GM19324 (cell line): ENCODE results near the gene CES1.
"Not testable (repeated sequence)": the region's sequence is repeated elsewhere in the genome, so short reads cannot be mapped to it uniquely, and the experiment has no call there.

Experiments used
- ATAC-seq: cut with Tn5 transposase; IDR thresholded peaks from one replicate; pipeline ENCODE4 v1.9.1; 2021; ENCODE audit warnings: mild to moderate bottlenecking, moderate library complexity; ENCODE audit not compliant: unreplicated experiment, low FRiP score

The CES1 gene

DNA sequence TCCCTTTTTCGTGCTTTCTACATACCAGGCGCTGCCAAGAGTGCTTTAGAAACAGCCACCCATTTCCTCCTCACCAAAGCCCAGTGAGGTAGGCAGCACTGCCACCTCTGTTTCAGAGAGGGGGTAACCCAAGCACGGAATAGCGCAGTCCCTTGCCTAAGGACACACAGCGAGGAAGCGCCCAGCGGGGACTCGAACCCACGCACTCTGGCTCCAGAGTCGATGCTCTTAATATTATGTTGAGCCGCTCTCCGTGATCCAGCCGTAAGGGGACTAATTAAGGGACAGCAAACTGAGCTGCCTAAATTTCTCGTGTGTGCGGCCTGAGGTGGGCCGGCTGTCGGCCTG is 497 bp downstream of the CES1 start:
- ATAC-seq = no peak

DNA sequence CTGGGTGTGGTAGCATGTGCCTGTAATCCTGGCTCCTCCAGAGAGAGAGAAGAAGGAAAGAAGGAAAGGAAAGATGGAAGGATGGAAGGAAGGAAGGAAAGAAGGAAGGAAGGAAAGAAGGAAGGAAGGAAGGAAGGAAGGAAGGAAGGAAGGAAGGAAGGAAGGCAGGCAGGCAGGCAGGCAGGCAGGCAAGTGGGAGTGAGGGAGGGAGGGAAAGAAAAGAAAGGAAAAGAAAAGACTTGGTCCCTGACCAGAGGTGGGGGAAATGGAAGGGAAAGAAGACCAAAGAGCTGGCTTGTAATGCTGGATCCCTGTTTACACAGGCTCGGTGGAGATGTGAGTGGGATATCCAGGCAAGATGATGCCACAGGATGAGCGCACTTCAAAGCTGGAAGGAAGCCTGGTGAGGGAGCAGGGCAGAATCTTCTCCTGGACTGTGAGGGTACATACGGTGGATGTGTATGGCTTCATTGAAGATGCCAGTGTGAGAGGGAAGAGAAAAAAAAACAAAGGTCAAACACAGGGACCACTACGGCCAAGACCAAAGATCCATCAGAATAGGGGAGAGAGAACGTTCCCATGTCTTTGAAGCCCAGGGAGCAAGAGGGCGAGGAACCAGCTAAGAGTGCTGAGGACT is 2.1 kb downstream of the CES1 start:
- no peak for ATAC-seq

DNA sequence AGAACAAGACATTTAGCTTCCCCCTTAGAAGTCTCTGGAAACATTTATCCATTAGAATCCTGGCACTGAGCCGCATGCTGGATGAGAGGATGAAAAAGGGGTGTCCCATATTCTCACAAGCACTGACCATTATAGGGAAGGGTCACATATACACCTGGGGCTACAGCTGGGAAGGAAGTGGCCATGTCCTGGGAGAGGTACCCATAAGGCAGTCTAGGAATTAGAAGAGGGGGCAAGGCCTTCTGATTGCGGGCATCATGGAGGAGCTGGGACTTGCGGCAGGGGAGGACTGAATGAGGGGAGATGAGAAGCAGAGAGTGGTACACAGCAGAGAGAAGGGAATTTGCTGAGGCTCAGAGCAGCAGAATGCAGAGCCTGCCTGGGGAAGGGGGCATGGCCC is 3.7 kb downstream of the CES1 start:
- not testable (repeated sequence) for ATAC-seq

DNA sequence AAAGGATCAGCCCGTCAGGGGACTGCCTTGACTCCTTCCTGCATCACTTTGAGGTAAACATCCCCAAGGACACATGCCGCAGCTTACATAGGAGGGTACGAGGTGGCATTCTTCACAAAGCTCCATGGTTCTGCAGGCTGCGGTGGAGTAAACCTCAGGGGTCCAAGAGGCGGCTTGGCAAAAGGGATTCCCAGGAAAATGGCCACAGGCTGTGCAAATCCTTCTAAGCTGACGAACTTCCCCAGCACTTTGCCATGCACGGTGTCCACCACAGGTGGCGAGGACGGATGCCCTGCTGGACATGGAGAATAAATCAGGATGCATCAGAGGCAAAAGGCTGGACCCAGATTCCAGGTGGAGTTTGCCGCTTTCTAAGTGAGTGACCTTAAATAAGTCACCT is 4.2 kb downstream of the CES1 start:
- no peak for ATAC-seq

DNA sequence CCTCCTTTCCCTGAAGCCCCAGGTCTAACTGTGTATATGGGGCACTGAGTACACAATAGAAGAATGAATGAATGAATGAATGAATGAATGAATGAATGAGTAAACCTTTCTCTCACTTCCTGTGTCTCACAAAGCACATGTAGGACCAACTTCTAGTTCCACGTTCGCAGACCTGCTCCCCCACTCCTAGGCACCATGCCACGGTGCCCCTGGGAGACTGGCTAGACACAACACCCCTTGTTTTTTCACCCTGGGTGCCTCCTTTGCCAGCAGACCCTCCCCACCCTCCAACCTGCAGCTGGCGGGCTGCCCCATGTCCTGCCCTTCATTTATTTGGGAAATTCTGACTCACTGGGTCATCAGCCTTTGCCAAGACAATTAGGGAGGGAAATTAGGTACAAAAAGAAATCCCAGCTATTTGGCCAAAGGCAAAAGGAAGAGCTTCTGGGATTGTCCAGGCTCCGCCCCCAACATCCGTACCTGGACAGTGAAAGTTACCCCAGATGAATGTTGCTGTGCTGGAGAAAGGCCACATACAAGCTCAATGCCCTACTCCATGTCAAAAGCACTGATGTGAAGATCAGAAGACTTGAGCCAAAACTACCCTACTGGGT is 7.7 kb downstream of the CES1 start:
- no peak for ATAC-seq

DNA sequence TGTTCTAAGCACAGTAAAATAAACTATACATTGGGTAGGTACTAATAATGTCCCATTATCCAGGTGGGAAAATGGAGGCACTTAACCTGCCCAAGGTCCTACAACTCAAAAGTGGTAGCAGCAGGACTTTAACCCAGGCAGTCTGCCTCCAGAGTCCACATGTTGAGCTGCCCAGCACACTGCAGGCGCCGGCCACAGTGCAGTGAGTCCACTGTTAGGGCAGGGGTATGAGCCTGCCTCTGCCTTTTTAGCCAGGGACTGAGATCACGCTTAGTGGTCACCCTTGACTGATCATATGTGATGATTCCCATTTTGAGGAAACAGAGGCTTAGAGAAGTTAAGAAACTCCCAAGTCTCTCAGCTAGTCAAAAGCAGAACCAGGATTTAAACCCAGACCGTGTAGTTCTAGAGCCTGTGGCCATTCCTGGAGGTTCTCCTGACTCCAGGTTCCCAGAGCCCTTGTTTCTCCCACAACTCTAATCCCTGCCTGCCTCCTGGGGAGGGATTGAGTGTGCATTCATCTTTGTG is 8.4 kb downstream of the CES1 start:
- no peak for ATAC-seq

DNA sequence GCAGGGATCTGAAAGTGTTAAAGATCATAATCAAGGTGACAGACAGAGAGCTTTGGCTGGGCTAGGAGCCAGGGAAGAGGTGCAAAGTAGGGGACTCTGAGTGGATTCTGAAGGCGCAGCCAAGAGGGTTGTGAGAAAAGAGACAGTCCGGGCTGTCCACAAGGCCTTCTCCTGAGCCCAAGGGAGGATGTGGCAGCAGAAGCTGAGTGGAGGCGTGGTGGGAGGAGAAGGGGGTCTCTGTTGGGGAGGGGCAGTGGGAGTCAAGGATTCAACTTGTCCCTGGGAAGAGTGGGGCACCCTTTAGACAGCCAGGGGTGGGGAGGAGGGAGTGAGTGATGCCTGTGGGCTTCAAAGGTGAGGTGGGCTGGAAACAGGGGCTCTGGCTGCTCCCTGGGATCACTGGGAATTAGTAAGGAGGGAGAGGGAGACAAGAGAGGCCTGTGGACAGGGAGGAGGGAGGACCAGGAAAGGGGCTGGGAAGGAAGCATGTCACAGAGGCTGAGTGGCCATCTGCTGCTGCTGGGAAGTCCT is 10.6 kb downstream of the CES1 start:
- ATAC-seq = no peak

DNA sequence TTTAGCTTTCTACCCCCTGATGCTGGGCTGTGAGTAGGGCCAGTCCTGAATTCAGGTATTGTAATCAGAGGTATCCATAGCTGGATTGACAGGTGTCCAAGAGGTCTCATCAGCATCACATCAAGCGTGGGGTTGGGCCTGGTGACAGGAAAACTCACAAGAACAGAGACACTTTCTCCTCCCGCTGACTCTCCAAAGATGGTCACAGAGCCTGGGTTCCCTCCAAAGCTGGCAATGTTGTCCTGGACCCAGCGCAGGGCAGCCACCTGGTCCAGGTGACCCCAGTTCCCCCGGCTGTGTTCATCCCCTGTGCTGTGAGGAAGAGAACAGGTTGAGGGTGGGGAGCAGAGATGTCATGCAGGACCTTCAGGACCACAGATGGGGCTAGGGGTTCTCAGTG is 11.7 kb downstream of the CES1 start:
- no peak for ATAC-seq

DNA sequence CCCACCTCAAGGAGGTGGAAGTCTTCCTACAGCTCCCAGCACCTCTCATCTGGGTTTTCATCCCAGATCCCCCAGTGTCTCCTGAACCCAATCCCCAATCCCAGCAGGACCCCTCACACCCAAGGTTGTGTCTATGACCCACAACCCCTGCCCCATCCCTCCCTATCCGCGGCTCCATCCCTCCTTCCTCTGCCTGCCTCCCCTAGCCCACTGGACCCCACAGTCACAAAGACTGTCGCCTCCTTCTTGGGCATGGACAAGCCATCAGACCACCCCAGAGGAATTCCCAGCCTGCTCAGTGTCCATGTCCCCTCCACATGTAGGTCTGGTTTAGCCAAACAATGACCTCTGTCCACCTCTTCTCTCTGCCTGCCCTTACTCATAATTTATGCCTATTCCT is 12.3 kb downstream of the CES1 start:
- ATAC-seq = no peak

DNA sequence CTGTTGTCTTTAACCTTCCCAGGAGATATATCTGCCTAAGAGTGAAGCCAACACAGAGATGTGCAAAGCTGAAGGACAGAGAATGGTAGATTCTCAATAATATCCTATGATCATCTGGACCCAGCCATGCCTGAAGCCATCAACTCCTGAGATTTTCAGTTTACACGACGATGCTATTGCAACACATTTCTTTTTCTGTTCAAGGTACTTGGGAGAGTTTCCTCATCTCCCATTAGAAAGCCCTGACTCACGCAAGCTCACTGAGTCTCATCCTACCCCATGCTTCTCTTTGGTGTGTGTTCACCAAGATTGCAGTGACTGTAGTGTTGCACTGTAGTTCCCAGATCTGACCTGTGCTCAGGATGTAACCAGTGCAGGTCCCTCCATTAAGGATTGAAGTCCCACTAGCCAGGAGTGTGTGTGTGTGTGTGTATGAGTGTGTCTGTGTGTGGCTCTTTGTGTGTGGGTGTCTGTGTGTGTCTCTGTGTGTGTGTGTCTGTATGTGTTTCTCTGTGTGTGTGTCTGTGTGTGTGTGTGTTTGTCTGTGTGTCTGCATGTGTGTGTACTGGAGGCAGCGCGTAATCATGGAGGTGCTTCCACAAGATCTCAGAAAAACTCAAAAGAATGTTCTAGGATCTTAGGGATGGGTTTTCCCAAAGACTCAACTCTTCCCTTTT is 15.5 kb downstream of the CES1 start:
- ATAC-seq = no peak

DNA sequence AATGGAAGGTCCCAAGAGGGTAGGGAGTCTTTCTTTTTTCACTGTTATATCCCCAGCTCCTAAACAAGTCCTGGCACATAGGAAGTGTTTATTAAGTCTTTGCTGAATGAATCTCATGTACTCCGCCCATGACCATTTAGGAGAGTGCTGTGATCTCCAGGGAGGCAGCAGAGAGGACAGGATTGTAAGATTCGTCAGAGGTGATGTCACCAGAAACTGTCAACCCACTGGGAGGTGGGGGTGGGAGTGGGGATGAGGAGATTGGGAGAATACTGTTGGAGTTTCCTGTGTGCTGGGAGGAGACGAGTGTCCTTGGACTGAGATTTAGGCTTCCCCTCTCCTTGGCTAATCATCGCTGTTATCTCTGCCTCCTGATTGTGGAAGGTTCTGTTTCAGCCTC is 16.7 kb downstream of the CES1 start:
- ATAC-seq = not testable (repeated sequence)

DNA sequence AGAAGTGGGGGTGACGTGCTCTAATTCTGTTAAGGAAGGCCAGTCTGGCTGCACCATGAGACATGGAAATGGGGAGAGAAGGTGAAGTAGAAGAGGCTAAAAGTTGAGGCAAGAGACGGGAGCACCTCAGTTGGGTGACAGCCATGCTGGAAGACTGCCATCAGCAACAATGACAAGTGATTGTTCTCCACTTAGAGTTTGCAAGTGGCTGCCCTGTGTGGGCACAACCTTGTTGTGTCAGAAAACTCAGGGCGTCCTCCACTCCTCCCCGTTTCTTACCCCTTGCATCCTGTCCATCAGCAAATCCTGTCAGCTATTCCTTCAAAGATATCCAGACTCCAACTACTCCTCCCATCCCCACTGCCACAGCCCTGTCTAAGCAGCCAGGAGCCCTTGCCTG is 17.6 kb downstream of the CES1 start:
- ATAC-seq = no peak

DNA sequence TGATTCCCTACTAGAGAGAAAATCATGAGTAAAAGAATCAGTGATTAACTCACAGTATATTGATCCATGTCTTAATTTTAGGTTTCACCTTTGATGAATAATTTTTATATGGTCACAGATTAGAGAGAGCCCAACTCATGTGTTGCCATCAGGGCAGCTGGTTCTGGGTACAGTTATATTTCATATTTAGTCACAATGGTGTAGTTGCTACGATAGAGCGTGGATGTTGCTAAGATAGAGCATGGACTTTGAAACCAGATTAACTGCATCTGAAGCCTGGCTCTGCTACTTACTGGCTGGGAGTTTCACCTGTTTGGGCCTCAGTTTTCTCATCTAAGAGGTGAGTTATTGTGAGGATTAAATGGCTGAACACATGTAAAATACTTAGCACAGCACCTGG is 18.7 kb downstream of the CES1 start:
- ATAC-seq = not testable (repeated sequence)

DNA sequence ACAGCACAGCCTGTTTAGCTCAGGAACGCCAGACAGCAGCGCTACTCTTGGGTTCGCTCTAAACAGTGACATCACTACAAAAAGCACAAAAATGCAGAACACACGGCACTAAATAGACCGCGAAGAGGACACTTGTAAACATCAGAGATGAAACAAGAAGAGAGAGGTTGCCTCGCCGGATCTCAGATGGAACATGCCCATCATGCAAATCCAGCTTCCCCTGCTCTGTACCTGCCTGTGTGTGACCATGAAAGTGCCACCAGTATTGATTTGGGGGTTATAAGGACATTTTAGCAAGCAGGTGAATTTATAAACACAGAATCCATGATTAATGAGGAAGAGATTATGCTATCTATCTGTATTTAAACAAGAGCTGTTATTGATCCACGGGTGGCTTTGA is 19.2 kb downstream of the CES1 start:
- ATAC-seq = not testable (repeated sequence)

DNA sequence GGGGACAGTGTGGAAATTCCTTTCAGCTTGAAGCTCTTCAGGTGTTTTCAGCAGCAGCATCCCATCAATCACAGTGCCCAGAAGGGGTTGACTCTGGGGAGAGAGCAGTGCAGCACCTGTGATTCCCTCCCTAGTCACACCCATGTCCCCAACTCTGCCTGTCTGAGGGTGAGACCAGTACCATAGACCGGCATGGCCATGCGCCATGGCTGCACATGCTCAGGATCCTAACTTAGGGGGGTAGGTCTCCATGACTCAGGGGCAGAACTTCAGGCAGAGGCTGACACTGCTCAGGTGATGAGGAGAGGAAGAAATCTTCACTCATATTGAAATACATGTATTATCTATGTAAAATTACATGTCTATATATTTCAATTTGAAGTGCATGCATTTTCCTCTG is 19.9 kb downstream of the CES1 start:
- no peak for ATAC-seq

DNA sequence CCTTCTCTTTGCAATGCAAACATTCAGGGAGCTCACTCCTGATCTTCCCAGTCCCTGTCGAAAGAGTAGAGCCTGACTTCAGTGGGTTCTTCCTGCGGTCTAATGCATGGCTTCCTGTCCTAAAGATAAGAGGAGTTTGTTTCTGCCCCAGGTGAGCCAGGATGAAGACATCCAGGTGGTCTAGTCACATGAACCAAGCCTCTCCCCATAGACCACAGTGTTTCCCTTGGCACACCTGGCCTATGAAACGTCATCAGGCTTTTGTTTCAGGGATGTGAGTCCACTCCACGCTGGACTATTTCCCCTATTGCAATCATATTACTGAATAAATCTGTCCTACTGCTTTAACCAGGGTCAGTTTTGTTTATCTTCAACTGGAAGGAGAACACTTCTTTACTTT is 21.1 kb downstream of the CES1 start:
- ATAC-seq = no peak

DNA sequence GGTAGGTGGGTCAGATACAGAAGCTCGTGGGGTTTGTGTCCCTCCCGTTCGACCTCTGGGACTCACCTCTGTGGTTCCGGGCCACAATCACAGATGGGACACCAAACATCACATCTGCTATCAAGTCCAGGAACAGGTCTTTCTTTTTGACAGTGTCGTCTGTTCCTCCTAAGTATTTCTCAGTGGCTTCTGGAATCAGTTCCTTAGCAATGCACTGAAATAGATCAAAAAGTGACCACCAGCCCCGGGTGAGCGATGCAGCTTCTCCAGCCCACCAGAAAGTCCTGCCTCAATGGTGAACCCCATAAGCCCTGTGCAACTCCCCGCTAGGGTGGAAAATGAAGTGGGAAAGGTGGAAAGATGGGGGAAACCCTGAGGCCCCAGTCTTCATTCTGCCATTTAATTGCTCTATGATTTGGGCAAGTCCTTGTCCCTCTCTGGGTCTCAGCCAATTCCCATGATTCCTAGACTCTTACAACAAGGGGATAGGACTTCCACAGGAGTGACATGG is 22.4 kb downstream of the CES1 start:
- ATAC-seq = no peak

DNA sequence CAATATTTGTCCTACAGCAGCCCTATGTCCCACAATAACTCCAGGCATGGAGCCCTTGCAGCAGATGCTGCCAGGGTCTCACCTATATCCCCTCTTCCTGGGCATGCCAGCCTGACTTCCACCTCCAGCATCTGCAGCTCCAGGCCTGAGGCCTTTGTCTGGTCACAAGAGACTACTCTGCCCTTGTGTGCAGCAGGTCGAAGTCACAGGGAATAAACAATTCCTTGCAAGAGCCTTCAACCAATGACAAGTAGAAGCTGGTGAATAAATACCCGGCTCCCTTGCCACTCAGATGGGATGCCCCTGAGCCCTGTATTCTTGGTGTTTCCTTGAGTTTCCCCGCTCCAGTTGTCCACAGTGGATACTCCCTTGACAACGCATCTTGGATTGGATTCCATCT is 23.0 kb downstream of the CES1 start:
- ATAC-seq = no peak

DNA sequence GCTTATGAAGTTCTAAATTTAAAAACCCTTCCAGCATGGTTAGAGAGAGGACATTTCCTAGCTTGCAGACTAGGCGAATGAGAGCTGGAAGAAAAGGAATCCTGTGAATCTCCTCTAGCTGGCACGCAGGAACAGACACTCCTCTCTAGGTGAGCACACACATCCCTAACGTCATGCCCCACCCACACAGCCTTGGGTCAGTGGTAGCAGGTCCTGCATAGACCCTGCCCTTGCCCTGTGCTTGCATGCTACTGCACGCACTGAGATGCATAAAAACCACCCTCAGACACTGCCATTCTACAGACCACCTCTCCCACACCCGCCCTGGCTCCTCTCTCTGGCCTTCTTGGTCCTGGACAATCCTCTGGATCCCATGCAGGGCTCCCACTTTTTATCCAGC is 23.5 kb downstream of the CES1 start:
- ATAC-seq = no peak

DNA sequence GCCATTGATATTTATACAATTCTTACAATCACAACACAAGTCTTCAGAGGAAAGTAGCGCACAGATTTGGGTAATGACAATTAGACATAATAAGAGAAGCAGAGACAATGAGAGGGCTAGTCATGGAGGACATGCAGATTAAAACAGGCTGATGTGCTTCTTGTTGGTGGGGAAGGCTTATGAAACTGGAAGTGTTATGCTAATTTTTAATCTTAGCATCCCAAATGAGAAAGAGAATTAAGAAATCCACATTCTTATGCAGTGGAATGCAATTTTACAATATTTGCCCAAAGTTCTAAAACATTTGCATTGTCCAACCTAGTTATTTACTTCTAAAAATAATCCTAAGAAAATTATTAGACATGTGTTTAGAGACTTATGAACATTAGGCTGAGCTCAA is 24.6 kb downstream of the CES1 start:
- ATAC-seq = not testable (repeated sequence)

DNA sequence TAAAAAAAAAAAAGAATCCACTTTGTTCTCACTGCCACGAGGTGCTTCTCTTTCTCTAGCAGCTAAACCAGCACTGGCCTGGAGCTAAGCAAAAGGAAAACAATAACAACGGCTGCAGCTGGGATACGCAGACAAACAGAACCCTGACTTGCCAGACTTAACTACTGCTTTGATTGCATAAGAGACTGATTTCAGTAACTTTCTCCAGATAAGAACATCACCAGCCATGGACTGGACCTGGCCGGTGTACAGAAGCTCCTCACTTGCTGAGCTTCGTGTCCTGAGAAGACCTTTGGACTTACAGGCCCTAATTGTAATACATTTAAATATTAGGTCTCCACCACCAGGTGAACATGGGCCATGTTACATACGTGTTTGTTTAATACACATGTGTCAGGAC is 27.8 kb downstream of the CES1 start:
- ATAC-seq = not testable (repeated sequence)
